GM21447 (cell line): Measurements from ENCODE around the gene TCERG1.

Experiments used
- ATAC-seq: cut with Tn5 transposase; IDR thresholded peaks from one replicate; pipeline ENCODE4 v1.9.1; 2021; ENCODE audit not compliant: unreplicated experiment

The TCERG1 gene

DNA sequence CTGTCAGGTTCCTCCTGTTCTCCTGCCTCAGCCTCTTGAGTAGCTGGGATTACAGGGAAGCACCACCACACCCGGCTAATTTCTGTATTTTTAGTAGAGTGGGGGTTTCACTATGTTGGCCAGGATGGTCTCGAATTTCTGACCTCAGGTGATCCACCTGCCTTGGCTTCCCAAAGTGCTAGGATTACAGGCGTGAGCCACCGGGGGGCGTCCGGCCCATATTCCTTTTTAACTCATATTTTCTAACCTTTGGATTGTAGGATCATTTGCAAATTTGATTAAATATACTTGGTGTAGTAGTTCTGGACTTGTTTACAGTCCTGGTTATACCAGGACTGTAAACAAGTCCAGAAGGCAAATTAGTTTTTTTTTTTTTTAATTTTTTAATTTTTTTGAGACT is 4.3 kb downstream of the TCERG1 start:
- ATAC-seq, result no peak

DNA sequence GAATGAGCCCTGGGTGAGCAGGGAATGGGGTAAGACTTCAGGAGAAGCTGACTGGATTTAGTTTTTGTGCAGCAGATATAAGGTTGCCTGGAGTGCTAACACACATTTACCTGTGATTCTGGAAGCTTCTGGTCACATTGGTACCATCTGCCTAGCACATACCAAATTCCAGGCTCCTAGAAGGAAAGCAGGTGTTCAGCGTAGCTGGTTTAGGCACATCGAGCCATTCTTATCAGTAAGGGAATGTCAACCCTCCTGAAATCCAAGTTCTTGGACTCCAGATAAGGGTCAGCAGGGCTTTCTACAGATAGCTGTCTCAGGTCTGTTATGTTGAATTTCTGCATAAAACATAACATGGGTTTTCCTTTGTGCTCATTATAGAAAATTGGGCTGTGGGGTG is 10.3 kb downstream of the TCERG1 start:
- ATAC-seq, result no peak

DNA sequence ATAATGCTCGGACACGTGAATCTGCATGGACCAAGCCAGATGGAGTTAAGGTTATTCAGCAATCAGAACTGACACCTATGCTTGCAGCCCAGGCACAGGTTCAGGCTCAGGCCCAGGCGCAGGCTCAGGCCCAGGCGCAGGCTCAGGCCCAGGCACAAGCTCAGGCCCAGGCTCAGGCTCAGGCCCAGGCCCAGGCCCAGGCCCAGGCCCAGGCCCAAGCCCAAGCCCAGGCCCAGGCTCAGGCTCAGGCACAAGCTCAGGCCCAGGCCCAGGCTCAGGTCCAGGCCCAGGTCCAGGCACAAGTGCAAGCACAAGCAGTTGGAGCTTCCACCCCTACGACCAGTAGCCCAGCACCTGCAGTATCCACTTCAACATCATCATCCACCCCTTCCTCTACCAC is 11.8 kb downstream of the TCERG1 start:
- ATAC-seq, result no peak

DNA sequence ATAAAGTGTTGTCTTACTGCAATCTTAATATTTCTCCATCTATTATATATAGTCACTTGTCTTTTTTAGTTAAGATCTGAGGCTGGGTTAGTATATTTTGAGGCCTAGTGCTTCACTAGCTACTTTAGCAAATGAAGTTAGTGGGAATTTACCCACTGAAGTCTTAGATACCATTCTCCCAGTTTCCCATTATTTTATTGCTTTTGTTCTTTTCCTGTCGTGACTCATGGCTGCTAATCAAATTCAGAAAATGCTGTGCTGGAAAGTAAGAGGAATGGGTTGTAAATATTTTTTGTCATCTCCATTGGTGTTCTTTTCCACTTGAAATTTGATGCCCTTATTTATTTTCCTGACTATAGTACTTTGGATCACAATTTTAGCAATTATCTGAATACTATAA is 14.2 kb downstream of the TCERG1 start:
- ATAC-seq, result no peak

DNA sequence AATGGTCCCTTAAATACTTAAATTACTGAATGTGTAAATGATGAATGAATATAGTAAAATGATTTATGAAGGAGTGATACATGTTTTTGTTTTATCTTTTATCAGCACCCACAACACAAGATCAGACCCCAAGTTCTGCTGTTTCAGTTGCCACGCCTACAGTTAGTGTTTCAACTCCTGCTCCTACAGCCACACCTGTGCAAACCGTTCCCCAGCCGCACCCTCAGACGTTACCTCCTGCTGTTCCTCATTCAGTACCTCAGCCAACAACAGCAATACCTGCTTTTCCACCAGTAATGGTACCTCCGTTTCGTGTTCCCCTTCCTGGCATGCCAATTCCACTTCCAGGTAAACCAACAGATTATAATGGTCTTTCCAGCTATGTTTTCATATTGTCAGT is 16.3 kb downstream of the TCERG1 start:
- no peak for ATAC-seq

DNA sequence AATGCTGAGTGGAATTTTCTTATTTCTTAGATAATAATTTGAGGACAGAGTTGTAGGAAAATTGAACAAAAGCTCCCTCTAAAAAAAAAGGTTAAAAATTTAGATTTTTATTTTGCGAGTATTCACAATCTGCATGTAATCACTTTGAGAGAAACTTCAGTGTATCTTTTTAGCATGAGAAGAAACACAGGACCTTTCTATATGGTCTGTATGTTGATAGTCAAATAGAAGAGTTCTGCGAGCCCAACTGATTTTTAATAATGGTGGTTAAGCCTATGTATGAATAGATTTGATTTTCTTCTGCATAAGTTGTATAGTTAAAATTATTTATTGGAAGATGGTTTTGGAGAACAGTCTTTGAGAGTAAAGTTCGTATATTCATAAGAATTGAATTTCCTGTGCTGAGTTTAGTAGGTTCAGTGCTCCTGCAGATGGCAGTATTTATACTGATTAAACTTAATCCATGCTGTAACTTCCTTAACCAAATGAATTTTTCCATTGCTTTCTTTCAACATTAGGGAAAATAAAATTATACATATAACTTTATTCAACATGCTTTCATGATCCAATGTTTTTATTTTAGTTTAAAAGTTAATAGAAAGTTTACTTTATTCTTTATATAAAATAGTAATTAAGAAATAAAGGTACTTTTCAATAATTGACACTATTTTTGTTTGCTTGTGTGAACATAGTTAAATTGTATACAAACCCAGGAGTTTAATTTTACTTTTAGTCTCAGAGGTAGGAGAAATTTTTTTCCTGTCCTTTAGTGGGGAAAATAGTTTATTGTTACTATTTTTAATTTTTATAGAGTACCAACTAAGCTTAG is 19.6 kb downstream of the TCERG1 start:
- ATAC-seq, result no peak

DNA sequence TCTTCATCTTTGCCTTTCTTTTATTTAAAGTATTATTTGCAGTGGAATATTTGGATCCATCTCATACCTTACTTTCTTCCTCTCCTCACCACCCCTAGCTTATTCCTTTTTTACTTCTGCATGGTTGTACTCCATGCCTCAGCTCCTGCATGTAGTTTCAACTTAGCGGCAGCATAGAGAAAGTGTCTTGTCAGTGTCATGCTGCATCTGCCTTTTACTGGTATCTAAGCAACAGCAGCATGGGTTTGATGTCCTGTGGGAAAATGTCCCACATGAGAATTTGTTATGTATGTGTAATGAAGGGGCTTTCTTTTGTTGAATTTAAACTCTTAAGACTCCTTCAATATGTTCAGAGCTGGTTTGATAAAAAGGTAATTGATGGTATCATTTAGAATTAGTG is 20.6 kb downstream of the TCERG1 start:
- no peak for ATAC-seq

DNA sequence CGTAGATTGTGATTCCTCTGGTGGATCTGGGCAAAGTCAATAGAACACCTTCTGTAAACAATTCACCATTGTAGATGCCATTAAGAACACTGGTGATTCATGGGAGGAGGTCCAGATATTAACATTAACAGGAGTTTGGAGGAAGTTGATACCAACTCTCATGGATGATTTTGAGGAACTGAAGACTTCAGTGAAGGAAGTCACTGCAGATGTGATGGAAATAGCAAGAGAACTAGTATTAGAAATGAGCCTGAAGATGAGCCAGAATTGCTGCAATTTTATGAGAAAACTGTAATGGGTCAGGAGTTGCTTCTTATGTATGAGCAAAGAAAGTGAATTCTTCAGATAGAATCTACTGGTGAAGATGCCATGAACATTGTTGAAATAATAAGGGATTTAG is 26.9 kb downstream of the TCERG1 start:
- ATAC-seq, result no peak

DNA sequence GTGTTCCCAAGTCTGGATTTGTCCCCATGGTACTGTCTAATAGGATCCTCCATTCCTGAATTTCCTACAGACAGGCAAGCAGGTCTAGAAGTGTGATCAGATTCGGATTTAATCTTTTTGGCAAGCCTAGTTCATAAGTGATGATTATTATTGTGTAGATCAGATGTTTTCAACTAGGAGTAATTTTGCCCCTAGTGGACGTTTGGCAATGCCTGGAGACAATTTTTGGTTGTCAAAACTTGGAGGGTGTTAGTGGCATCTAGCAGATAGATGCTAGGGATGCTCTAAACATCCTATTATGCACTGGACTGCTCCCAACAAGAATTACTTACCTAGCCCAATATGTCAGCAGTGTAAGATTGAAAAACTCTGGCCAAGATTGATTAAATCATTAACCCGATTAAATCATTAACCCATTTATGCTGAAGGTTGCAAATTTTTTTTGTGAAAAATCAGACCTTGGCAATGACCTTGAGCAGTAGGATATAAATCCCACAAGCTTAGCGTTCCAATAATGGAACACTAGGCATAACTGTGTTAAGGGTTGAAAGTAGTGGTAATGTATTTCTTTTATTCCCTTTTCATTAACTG is 28.2 kb downstream of the TCERG1 start:
- no peak for ATAC-seq

DNA sequence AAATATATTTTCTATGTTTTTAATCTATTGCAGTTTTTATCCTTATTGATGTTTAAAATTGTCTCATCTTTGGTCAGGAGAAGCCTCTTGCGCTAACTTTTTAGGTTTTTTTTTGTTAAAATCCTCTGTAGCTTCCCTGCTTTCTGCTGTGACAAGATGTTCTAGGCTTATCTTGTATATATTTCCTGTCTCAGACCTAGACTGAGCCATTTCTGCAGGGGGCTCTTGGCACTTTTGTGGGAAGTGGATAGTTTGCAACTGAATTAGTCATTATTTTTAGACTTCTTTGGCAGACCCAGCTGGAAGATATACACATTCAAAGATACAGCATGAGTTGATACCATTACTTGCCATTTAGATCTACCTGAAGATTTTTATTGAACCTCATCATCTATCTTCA is 28.8 kb downstream of the TCERG1 start:
- ATAC-seq, result no peak

DNA sequence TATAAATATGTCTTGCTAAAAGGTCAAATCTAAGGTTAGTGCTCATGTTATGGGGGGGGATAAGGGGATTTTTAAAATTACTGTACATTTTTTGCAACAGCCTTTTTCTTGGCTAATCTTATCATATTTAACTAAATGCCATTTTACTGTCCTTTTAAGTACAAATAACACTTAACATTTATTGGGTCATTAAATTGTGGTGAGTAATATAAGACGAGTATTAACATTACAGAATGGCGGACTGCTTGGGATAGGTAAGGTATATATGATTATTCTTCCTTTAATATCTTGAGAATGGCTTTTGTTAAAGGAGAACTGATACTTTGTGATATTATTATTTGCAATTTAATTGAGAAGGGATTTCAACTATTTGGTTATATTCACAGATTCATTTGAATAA is 35.6 kb downstream of the TCERG1 start:
- no peak for ATAC-seq

DNA sequence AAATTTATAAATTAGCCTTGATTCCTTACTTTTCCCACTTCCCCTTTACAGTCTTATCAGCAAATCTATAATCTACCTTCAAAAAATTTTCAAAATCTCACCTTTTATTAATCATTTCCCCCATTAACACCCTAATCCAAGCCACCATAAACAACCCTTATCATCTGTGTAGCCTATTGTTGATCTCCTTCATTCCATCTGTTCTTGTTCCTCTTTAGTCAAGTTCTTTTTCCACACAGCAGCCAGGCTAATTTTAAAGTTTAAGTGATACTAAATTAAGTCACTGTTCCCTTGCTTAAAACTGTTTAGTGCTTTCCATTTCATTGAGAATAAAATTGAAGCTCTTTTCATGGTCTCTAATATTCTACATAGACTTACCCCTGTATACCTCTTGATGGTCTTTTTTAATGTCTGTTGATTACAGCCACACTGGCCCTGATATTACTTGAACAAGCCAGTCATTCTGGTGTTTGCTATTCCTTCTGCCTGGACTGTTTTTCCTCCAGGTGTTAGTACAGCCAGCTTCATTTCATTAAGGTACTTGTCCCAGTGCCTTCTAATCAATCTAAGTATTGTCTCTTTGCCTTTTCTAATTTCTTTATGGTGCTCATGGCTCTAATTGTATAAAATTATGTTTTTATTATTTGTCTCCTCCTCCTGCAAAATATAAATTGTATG is 37.7 kb downstream of the TCERG1 start:
- no peak for ATAC-seq

DNA sequence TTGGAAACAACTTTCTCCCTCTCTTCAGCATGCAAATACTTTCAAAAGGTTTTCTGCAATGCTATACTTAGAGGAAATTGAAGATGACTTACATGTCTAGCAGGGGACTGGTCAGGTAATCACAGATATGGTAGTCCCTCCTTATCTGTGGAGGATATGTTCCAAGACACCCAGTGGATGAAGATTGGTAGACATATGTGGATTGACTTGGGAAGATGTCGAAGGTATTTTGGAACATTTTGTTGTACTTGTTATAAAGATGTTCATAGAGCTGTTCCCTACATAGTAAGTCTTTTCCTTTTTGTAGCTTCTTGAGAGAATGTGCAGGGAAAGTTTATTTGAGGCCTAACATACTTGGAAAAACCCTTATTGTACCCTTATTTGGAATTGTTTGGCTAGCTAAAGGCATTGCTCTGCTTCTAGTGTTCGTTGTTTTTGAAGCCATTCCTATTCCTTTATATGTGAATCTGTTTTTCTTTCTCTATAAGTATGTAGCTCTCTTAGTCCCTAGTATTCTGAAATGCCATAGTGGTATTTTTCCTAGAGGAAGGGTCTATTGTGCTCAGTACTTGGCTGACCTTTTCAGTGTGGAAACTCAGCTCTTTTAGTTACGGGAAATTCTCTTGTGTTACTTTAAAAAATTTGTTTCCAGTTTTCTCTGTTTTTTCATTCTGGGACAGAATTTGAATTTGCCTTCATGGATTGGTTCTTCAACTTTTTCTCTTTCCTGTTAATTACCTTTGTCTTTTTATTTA is 43.1 kb downstream of the TCERG1 start:
- ATAC-seq, result no peak

DNA sequence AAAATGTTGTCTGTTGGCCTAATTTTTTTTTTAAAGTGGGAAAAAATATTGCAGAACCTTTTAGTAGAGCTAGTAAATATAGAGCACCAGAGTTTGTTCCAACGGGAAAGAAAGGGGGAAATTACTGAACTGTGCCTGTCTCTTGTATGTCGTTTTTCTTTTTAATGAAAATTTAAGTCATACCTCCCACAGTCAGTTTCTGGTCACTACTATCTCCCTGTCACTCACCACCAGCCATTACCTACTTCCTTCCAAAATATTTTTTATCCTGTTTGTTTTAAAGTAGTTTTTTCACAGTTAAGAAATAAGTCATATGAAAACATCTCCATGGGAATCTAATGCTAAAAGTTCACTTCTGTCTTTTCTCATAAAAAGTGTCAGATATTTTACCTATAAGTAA is 47.5 kb downstream of the TCERG1 start:
- no peak for ATAC-seq

DNA sequence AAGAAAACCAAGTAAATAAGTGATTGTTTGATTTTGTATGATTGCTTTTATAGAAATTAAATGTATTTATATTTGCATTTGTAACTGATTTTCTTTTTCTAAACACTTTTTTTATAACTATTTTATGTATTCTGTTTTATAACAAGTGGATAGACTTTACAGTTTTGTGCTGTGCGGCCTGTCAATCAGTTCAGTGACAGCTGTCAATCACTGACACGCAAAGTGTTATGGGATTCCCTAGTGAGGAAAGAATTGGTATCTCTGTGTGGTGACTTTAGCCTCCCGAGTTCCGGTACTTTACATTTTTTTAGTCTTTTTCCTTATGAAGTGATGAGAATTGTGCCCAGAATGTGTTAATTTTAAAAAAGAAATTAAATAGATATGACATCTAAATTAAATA is 52.5 kb downstream of the TCERG1 start:
- ATAC-seq, result no peak

DNA sequence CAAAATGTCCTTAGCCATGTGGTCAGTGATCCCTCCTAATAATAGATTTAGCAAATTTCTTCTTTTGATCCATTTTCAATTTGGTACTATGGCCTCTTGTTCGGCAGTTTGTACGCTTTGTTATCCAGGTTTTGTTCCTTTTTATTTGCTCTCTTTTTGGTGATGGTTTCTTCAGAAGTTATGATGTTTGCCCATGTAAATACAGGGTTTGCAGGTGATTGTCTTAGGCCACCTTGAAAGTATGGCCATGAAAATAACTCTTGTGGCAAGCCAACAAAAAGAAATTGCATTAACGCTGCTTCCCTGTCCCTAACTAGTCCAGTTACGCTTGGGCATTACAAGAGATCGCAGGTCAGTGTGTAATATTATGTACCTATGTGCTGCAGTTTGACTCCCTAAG is 60.3 kb downstream of the TCERG1 start:
- no peak for ATAC-seq

DNA sequence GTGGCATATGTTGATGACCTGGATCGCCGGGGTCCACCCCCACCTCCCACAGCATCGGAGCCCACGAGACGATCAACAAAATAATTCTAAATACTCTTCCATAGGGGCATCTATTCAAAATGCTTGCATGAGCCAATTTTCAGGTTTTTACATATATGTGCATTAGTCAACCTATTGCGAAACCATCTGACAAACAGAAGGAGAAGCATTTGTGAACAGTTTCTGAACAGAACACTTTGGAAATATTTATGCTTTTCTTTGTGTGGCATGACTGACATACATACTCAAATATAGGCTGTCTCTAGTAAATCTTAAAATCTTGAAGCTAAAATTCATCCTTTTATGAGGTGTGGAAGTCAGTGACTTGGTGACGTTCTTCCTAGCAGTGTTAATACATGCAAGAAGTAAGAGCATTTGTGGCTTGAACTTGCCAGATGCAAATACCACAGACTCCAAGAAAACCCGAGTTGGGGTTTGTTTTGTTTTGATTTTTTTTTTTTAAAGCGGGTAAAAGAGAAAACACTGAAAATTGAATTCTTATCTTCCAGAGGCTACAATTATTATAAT is 63.5 kb downstream of the TCERG1 start:
- ATAC-seq, result no peak

DNA sequence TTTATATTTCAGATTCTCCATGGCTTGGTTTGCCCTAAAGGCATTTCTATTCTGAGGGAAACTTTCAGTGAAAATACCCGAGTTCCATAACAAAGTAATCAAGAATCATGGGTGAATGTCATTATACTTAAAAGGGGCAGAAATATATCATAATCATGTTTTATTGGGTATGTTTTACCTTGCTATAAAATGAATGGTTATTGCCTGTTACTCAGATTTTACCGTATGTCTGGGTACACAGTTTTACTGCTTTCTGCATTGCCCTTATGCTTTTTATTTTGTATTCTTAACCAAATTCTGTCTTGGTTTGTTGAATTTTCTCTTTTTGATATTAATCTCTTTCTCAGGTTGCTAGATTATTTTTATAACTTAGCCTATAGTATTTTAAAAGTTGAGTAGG is 66.3 kb downstream of the TCERG1 start:
- ATAC-seq, result no peak

DNA sequence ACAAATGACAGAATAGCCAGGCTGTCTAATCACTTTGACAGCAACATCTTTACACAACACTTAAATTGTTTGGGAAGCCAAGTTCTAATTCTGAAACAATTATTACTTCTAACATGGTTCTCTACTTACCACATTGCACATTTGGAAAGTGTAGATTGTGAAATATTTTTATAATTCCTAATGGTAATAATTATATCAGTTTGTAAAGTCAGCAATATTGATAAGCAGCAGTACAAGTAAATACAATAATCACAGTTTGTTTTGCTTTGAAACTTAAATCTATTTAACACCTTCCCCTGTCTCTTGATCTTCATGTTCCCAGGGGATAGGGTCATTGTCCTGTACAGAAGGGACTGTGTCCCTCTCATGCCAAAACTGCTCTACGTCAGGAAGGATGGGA is 67.4 kb downstream of the TCERG1 start:
- no peak for ATAC-seq

DNA sequence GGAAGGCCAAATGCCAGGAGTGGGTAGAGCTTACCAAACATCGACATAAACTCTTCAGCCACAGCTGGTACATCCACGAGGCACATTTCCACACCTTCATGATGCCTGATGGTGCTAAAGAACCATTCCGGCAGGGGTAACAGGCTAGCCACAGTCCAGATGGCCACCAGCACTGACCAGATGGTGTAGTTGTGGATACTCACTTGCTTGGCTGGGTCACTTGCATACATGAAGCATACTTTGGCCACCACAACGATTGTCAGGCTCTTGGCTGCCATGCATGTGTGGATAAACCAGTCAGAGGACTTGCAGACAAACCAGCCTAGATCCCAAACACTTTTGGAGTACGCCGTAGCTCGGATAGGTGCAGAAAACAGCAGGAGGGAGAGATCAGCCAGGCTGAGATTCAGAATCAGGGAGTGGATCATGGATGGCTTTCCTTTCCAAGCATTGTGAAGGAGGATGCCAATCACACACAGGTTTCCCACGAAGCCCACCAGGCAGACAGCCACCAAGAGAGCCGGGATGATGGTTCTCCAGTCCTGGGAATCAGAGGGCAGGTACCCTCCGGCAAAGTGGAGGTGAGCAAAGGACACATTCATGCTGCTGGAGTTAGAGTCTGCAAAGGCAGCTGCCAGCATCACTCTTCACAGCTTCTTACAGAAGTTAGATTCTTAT is 68.5 kb downstream of the TCERG1 start:
- no peak for ATAC-seq

DNA sequence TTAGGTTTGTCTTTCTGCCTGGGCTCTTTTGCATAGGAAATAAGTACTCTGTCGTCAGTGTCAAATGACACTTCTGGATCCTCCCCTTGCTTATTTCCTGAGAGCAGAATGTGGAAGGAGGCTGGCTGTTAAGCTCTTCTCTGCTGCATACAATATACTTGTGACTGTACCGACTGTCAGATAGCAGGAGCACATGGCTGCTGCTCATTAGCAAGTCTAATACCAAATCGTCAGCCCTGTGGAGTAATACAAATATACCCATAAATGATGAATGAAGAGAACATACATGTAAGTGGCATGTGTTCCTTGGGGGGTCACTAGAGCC is 69.0 kb downstream of the TCERG1 start, which contains the start of gene GPR151:
Gene GPR151, minus strand, starts transcription at position 40 of the 325 bp plus-strand sequence. CDS start 77 bp downstream, outside the sequence.
- no peak for ATAC-seq
